ENCODE data around the gene SNX27.
"Not testable (repeated sequence)": the region's sequence is repeated elsewhere in the genome, so short reads cannot be mapped to it uniquely, and the experiment has no call there.

The SNX27 gene

GRCh38 chr1:151641229-151641628 lies 29.4 kb downstream of the SNX27 start:
- no peak for FAIRE-seq

DNA sequence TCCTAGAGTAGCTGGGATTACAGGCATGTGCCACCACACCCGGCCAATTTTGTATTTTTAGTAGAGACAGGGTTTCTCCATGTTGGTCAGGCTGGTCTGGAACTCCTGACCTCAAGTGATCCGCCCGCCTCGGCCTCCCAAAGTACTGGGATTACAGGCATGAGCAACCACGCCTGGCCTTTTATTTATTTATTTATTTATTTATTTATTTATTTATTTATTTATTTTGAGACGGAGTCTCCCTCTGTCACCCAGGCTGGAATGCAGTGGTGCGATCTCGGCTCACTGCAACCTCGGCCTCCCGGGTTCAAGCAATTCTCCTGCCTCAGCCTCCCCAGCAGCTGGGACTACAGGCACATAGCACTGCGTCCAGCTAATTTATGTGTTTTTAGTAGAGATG lies 31.2 kb downstream of the SNX27 start:
- not testable (repeated sequence) for FAIRE-seq

GRCh38 chr1:151644001-151644400 lies 32.2 kb downstream of the SNX27 start:
- no peak for FAIRE-seq

- no peak for FAIRE-seq
Measured at GRCh38 chr1:151653397-151653796, 41.5 kb downstream of the SNX27 start.

DNA sequence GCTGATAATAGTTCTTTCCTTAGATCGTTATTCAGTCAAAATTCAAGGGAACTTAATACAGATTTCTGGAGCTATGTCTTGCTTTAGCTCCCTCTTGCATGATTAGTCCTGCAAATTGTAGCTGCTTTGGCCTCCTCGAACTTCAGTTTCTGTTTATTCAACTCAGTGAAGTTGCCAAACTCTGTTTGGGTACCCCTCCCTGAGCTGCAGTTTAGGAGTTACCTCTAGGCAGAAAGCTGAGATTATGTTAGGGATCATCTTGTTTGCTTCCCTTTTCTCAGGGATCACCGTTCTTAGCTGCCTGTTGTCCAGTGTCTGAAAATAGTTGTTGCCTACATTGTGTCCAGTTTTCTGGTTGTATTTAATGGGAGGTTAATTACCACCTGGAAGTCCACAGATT lies 43.5 kb downstream of the SNX27 start:
- FAIRE-seq: no peak

DNA sequence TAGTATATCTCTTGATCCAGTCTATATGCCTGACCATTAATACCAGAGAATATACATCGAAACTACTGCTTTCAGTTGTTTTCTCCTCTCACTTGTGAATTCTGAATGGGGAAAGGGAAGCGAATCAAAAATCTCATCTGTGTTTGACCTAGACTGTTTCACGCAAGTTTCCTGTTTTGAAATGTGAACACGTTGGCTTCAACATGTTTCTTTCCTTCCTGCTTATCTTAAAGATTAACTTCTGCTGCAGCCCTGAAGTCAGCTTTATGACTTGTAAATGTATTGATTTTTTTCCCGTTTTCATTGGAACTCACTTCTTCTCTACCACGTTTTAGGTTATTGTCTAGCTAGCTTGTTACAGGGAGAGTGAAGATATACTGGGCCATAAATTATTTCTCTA lies 49.9 kb downstream of the SNX27 start:
- no peak for FAIRE-seq

- no peak for FAIRE-seq
Measured at GRCh38 chr1:151668090-151668489, 56.2 kb downstream of the SNX27 start.

- FAIRE-seq: not testable (repeated sequence)
Measured at GRCh38 chr1:151670036-151670675, 58.3 kb downstream of the SNX27 start.

DNA sequence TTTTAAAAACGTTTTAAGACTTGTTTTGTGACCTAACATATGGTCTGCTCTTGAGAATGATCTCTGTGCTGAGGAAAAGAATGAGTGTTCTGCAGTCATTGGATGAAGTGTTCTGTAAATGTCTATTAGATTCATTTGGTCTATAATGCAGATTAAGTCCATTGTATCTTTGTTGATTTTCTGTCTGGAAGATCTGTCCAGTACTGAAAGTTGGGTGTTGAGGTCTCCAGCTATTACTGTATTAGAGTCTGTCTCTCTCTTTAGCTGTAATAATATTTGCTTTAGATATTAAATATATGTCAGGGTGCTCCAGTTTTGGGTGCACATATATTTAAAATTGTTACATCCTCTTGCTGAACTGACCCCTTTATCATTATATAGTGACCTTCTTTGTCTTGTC lies 61.6 kb downstream of the SNX27 start:
- no peak for FAIRE-seq

DNA sequence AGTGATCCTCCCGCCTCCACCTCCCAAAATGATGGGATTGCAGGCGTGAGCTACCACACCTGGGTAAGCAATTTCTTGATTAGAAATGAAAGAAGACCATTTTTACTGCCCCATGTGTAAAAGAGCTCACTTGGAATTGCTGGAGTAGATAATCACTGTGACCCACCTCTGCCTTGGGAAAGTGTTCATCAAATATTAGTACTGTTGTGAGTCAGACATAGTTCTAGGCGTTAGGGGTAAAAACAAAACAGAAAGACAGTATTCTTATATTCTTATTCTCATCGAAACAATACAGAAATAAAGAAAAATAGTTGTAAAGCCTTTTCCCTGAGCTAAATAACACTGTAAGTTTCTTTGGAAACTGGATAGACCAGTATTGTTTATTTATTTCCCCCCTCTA lies 68.5 kb downstream of the SNX27 start:
- FAIRE-seq: no peak

DNA sequence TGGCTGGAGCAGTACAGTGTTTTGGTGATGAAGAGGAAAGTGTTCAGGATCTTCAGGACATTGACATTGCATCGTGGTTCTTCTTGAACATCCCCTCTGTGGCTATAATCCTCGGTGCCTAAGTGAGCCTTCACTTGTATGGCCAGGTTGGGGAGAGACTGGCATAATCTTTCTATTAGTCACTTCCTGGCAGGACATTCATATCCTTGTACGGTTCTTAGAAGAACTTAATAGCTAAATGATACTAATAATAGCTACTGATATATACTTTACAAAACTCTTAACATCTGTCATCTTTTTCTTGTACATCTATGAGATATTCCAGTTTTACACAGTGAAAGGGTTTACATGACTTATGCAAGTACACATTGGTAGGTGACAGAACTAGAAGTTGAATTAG lies 69.0 kb downstream of the SNX27 start:
- no peak for FAIRE-seq

GRCh38 chr1:151681923-151682322 lies 70.1 kb downstream of the SNX27 start:
- no peak for FAIRE-seq

- not testable (repeated sequence) for FAIRE-seq
Measured at GRCh38 chr1:151682901-151683300, 71.1 kb downstream of the SNX27 start.

- FAIRE-seq: no peak
Measured at GRCh38 chr1:151684128-151684527, 72.3 kb downstream of the SNX27 start.

- no peak for FAIRE-seq
Measured at GRCh38 chr1:151686561-151686960, 74.7 kb downstream of the SNX27 start.

- no peak for FAIRE-seq
Measured at GRCh38 chr1:151689494-151689893, 77.6 kb downstream of the SNX27 start.

DNA sequence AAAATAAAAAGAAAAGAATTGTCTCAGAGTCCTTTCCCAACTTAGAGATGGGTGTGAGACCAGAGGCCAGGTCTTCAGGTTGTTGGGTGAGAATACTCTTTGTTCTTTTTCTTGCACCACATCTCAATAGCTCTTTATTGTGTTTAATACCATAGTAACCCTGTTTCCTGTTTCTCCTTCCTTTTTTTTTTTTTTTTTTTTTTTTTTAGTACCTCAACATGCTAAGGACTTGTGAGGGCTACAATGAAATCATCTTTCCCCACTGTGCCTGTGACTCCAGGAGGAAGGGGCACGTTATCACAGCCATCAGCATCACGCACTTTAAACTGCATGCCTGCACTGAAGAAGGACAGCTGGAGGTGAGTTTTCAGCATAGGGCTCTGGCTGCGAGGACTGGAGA lies 80.4 kb downstream of the SNX27 start:
- FAIRE-seq: no peak

DNA sequence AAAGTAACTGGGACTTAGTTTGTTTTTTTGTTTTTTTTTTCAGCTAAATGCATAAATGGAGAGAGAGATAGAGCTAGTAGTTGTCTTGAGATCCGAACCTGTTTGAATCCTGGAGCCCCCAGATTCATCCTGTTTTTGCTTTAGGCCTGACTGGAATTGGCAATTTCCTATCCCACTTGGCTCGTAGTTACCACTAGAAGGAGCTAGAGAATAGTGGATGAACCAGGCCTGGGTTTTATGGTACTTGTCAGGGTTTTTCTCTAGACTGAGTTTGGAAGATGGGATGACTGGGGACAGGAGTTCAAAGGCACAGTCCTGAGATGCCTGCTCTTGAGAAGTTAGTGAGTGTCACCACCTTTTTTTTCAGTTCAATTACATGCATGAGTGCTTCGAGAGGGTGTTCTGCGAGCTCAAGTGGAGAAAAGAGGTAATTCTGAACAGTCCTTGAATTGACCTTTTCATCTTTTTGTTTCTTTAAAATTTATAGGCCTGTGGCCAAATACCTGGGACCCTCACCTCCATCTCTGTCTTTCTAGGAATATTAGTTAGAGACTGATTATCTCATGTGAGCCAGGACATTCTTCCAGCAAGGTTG lies 81.3 kb downstream of the SNX27 start:
- no peak for FAIRE-seq

GRCh38 chr1:151701515-151701914 lies 89.7 kb downstream of the SNX27 start:
- no peak for FAIRE-seq

GRCh38 chr1:151702936-151703335 lies 91.1 kb downstream of the SNX27 start:
- no peak for FAIRE-seq

GRCh38 chr1:151703813-151704212 lies 92.0 kb downstream of the SNX27 start:
- FAIRE-seq: no peak

- FAIRE-seq: no peak
Measured at GRCh38 chr1:151704246-151704645, 92.4 kb downstream of the SNX27 start.

GRCh38 chr1:151705146-151705545 lies 93.3 kb downstream of the SNX27 start:
- no peak for FAIRE-seq

DNA sequence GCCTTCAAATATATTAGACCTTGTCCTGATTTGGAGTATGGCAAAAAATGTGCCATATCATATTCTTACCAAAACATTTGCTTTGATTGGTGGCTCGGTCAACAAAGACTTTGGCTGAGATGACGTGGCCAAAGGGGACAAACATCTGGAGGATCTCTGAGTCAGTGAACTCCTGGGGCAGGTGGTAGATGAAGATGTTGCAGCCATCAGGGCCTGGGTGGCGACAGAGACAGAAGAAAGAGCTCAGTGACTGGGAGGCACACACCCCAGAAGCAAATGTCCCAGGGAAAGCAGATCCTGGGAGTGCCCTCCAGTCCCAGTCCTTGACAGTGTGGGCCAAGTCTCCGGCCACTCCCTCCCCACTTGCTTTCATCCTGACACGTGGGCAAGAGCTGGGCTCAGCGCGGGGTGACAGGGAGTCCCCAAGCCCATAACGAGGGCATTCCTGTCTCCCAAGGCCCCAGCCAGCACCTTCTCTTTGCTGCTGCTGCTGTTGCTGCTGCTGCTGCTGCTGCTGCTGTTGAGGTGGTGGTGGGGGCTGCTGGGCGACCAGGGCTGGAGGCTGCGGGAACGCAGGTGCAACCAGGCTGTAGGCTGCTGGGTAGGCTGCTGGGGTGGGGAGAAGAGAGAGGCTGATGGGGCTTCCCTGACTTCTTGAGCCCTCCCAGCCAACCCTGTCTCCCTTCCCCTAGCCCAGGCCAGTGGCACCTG lies 94.1 kb downstream of the SNX27 start:
- FAIRE-seq: no peak
